GM12865 (cell line): ENCODE data around the gene PALLD.

Experiments used
- DNase-seq: peaks from one replicate; pipeline ENCODE4 v3.0.0; 2010; ENCODE audit warnings: low read depth
- H3K4me3 ChIP-seq: 2 replicates; pipeline ENCODE4 v1.5.1; 2011; ENCODE audit warnings: mild to moderate bottlenecking, low read depth, low read length, control low read depth
- CTCF ChIP-seq: IDR thresholded peaks from 2 replicates; pipeline ENCODE4 v1.5.1; 2011; ENCODE audit warnings: low read length, control low read depth, low read depth, inconsistent platforms; ENCODE audit not compliant: insufficient read depth; ENCODE audit errors: missing control alignments

The PALLD gene

GRCh38 chr4:168882650-168883233, 385.9 kb downstream of the PALLD start:
- TF ChIP-seq CTCF, result no peak
- DNase-seq, result no peak
- no peak overlapping the region for H3K4me3 ChIP-seq

GRCh38 chr4:168883513-168883912, 386.7 kb downstream of the PALLD start:
- no peak for DNase-seq
- TF ChIP-seq CTCF, result no peak

GRCh38 chr4:168884251-168885124, 387.6 kb downstream of the PALLD start:
- DNase-seq, result no peak
- no peak overlapping the region for H3K4me3 ChIP-seq
- TF ChIP-seq CTCF, result no peak

More at GRCh38 chr4:168883513-168883912, 386.7 kb downstream of the PALLD start:
- H3K4me3 ChIP-seq, result no peak overlapping the region

- no peak for TF ChIP-seq CTCF
- no peak for DNase-seq
- no peak overlapping the region for H3K4me3 ChIP-seq
Measured at GRCh38 chr4:168885400-168885799, 388.5 kb downstream of the PALLD start.

GRCh38 chr4:168886351-168886750, 389.5 kb downstream of the PALLD start:
- TF ChIP-seq CTCF, result no peak
- no peak for DNase-seq
- no peak overlapping the region for H3K4me3 ChIP-seq

- no peak overlapping the region for H3K4me3 ChIP-seq
- DNase-seq, result no peak
- TF ChIP-seq CTCF, result no peak
Measured at GRCh38 chr4:168887809-168888208, 391.0 kb downstream of the PALLD start.
